GM18519 (cell line): Measurements from ENCODE around the gene ISM2.
A peak's percentile ranks its signal among the peaks of the same experiment; 100 is the strongest.

Experiments used
- ATAC-seq: cut with Tn5 transposase; IDR thresholded peaks from one replicate; pipeline ENCODE4 v1.9.1; 2021; ENCODE audit warnings: mild to moderate bottlenecking, moderate library complexity; ENCODE audit not compliant: unreplicated experiment, low FRiP score

ISM2 gene

DNA sequence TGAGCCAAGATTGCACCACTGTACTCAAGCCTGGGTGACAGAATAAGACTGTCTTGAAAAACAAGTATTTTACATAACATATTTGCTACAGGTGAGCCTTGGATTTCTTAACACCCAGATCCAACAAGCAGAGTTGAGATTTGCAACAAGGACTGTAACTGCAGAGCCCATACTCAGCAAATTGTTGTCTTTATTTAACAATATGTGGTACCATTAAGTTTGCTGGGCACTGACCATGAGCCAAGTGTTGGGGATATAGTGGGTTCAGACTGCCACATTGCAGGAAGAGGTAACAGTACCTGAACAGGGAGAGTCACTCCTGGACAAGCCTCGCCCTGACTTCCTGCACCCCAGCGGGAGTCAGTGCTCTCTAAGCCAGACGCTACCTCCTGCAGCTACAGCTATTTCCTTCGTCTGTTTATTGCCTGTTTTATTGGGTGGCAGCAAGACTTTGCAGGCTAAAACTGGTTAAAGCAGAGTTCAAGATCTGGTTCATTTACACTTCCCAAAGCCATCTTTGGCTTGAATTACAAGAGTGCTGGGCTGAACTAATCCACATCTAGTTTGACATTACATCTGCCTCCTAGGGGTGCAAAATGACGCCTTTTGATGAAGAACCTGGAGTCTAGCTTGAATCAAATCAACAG, 28.3 kb downstream of the ISM2 start:
- no peak for ATAC-seq

DNA sequence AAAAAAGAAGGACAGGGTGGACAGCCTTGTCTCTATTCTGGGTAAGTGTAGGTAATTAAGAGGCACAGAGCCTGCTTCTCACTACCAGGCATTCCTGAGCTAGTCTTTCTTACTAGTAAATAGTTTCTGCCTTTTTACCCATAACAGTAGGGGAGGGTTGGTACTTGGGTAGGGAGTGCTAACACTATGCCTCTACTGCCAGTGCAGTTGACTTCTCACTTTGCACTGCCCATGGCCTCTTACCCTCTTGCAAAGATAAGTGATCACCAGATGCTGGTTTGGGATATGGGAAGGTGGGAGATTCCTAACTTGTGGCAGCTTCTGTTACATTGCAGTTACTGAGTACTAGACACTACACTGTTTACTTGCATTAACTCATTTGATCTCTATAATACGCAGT, 29.1 kb downstream of the ISM2 start:
- no peak for ATAC-seq

DNA sequence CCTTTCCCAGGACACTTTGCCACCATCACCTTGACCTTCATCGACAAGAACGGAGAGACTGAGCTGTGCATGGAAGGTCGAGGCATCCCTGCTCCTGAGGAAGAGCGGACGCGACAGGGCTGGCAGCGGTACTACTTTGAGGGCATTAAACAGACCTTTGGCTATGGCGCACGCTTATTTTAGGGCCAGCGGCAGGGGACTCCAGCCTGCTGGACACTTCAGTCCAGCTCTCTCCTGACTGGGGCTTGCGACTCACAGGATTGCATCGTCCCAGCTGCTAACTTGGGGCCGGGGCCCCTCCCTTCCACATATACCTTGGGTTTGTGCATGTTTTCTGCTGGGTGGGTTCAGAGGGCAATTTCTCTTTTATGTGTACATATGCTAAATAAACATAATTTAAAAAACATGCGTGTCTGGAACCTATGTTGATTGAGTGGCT, 29.5 kb downstream of the ISM2 start:
- ATAC-seq: no peak

DNA sequence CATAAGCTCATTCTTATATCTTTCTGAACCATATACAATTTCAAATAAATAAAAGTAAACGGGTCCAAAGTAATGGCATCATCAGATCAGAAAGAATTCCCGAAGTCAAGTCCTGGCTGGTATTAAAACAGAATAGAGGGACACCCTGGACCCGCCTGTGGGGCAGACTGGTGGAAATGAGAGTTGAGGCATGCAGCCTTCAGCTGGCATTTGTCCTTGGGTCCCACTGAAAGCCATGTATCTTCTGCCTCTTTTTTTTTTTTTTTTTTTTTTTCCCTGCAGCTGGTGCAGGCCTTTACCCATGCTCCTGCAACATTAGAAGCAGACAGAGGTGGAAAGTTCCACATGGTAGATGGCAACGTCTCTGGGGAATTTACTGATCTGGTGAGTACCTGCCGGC, 30.8 kb downstream of the ISM2 start:
- ATAC-seq: no peak

DNA sequence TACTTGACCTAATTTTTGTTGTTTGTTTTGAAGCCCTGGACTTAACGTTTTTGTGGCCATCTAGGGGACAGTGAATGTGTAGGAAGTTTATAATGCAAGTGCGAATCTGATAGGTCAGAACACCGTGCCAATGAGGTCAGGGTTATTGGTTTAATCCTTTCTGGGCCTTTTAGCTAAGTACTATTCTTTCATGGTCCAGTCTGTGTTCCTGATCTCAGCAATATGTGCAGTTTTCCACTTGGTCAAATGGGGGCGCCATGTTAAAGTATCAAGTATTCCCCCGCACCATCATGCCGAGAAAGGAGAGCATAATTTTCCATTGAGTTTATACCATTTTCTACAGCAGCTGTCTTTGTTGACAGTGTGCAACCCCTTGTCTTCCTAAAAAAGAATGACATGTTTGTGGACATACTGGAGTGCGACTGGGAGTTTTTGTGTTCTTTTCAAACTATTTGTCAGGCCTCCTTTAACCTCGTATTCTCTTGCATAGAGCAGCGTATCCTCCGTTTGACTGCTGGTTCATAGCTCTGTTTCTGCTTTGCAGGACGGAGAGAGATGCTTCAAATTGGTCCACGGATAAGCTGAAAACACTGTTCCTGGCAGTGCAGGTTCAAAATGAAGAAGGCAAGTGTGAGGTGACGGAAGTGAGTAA, 39.4 kb downstream of the ISM2 start:
- no peak for ATAC-seq

DNA sequence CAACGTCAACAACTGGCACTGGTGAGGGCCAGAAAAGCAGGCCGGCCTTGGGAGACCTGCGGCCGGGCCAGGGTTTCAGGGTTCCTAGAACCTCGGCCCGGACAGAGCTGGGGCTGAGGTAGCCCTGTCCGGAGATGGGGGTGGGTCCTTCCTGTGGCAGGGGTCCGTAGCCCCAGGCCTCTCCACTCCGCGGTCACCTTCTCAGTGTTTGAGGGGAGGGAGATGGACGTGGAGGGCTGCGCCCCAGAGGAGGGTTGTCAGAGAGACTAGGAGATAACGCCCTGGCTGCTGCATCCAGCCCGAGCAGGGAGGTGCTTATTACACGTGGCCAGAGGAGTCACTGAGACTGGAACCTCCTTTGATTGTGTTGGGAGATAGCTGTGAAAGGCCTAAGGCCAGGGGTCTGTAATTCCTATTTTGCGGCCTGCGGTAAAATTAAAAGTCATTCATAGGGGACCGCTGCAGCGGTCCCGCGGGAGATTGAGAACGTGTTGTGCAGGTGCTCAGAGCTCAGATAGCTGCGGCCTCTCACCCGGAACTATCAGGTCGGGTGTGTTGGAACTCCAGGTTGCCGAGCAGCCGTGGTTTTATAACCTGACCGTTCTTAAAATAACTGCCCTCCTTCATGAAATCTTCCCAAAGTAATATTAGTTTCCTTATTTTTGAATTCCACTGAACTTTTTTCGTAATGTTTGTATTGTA, 40.2 kb downstream of the ISM2 start:
- peak; percentile 10 for ATAC-seq

DNA sequence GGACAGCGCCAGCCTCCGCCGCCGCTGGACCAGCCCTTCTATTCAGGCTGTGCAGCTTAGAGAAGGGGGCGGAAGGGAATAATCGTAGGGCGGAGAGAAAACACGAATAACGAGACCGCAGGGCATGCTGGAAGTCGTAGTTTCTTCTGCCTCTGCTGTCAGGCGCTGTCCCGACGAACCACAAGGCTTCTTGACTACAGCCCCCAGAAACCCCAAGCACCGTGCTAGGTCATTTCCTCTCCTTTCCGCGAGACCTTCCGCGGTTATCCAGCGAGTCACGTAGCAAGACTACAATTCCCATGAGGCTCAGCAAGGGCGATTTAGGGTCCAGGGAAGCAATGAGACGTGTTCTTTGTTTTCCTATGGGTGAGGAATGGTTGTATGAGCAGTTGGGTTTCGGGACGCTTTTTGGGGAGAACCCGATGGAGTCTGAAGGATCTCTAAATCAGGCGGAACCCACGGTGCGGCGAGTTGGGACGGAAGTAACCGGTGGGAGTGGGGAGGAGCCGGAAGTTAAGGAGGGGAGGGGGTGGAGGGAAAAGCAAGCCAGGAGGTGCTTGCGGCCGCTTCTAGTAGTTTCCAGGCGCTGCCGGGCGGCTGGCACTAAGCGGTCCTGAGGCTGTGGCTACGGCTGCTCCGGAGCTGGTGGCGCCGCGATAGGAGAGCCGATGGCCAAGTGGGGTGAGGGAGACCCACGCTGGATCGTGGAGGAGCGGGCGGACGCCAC, 40.9 kb downstream of the ISM2 start, which contains the start of the genes AHSA1 and VIPAS39:
TSS of gene AHSA1 (plus strand) at position 572 of the 727 bp plus-strand sequence. CDS start at position 669, 97 bp downstream.
TSS of gene VIPAS39 (minus strand) at position 80 of the 727 bp plus-strand sequence. CDS start 3,499 bp downstream, outside the sequence.
- ATAC-seq: peak; percentile 90

DNA sequence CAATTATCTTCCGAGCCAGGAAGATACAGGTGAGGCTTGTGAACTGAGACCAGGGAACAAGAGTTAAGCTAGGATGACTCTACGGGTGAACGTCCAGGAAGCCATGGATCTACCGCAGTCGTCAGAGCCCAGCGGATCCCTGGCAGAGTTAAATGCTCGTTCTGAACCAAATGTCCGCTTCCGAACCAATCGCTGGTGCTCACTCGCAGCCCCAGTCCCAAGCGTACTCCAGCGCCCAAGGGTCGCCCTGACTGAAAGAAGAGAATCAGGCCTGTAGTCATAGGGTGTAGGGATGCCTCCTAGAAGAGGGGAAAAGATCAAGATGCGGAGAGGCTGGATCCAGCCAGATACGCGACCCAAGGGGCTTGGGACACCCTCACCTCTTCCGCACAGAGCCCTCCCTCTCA, 41.5 kb downstream of the ISM2 start:
- ATAC-seq: no peak

DNA sequence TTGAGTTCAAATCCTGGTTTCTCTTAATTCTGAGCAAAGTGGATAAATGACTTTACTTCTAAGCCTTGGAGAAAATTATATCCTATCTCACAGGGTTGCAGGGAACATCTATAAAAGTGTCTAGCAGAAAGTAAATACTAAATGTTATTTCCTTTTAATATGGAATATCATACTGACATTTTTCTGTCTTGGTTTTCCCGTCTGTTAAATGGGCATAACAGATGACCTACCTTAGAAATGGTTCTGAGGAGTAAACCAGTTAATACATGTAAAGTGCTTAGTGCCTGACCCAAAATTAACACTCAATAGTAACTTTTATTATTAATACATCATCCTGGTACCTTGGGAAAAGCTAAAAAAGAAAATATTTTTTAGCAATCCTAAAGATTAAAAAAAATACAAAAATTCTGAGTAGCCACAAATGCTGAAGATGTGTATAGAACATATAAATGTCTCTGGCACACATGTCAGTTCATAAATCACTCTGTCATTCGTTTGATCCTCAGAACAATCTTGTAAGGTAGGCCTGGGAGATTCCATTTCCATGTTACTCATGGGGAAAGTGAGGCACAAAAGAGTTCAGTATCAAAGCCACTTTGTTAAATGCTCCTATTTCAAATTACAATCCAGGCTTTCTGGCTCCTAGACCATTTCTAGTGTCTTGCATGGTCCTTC, 42.5 kb downstream of the ISM2 start:
- ATAC-seq: no peak

DNA sequence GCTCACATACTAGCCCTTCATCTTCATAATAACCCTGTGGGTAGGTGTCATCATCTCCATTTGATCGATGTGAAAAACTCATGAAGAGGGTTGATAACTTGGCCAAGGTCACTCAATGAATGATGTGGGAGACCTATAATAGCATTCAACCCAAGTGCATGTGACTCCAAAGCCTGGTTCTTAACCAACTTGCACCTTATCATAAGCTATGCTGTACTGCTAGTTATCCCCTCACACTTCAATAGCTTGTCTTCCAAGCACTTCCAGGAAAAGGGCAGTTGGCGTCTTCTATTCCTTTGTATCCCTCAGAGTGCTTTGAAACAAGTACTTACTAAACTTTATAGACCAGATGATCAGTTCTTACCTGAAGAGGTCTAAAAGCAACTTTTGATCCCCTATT, 56.4 kb downstream of the ISM2 start:
- no peak for ATAC-seq

DNA sequence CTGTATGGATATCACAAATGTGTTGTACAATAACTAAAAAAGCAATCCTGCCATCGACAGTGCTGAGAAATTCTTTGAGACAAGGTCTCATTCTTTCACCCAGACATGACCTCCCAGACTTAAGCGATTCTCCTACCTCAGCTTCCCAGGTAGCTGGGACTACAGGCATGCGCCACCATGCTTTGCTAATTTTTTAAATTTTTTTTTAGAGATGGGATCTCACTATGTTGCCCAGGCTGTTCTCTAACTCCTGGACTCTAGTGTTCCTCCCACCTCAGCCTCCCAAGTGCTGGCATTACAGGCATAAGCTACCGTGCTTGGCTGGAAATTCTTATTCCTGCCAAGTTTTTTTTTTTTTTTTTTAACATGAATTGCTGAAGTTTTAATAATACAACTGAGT, 58.8 kb downstream of the ISM2 start:
- ATAC-seq: no peak

DNA sequence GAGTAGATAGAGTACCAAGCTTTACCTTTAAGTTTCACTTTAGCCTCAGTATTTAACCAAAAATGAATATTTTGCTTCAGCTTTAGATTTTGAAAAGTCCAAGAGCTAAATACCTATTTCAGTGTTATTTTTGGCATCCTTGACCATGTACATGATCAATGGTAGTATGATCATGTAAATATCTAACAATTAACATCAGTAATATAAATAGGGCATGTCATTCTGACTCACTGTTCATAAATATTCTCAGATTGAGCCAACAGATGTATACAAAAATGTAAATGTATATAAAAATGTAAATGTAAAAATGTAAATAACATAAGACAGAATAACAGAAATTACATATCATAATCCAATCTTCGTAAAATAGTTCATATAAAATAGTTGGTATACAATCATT, 60.0 kb downstream of the ISM2 start:
- no peak for ATAC-seq

DNA sequence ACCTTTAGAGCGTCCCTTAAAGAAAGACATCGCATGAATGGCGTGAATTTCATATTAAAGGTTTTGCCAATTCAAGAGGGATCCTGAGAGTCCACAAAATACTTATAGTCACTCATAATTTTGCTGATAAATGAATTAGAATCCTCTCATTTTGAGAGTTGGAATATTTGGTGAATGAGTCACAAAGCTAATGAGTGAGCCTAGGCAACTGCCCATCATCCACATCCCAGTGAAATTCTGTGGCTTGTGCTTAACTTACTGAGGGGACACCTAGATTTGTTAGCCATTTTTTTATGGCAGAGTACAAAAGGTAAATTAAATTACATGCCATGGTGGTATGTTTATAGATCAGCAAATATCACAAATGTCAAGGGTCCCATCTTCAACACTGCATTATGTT, 62.6 kb downstream of the ISM2 start:
- ATAC-seq: no peak

DNA sequence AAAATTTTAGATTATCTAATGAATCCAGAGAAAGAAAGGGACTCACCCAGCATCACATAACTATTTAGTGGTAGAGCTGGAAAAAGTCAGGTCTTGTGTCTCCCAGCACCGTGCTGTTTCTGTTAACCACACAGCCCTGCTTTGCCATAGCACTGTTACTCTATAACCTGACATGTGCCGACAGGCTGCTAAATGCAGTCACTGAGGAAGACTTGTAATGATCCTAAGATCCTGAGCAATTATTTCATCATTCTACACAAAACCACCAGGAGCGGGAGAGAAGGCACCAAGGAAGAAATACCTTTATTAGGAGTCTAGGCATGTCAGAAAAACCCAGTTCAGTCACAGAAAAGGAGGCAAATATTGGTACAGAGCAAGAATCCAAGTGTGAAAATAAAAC, 72.2 kb downstream of the ISM2 start:
- ATAC-seq: no peak

DNA sequence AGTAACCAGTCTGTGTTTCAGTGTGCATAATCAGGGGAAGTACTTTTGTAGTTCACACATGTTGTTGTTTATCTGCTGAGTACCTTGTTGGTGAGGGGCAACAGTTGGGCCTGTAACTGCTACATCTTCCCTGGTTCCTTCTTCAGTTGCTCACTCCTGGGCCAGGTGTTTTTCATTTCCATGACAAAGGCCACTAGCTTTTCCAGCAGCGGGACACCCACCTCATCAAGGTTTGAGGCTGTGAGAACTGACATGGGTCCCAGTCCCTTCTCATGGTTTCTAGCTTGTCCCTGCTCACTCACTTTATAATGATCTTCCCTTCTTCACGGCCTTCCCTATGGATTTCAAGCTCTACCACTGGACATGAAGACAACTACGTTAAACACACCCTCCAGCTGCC, 73.8 kb downstream of the ISM2 start:
- no peak for ATAC-seq
